GM12874 (cell line): Measurements from ENCODE around the gene SESTD1.

Source experiments
- CTCF ChIP-seq: IDR thresholded peaks from 2 replicates; pipeline ENCODE4 v1.5.1; 2011; ENCODE audit warnings: low read depth, mild to moderate bottlenecking, control low read depth, low read length, moderate library complexity; ENCODE audit not compliant: insufficient read depth

Gene SESTD1

GRCh38 chr2:179243046-179243445 lies 21.6 kb downstream of the SESTD1 start:
- TF ChIP-seq CTCF, result no peak

GRCh38 chr2:179240481-179241451 lies 23.9 kb downstream of the SESTD1 start:
- TF ChIP-seq CTCF, result no peak

- TF ChIP-seq CTCF, result no peak
Observed at GRCh38 chr2:179239838-179240237, 24.8 kb downstream of the SESTD1 start.

- TF ChIP-seq CTCF, result no peak
Observed at GRCh38 chr2:179239195-179239594, 25.4 kb downstream of the SESTD1 start.

GRCh38 chr2:179238027-179238426 lies 26.6 kb downstream of the SESTD1 start:
- no peak for TF ChIP-seq CTCF

- no peak for TF ChIP-seq CTCF
Observed at GRCh38 chr2:179237209-179237946, 27.3 kb downstream of the SESTD1 start.

GRCh38 chr2:179235463-179236108 lies 29.0 kb downstream of the SESTD1 start:
- TF ChIP-seq CTCF, result no peak
